GM12865 (cell line): Measurements from ENCODE around the gene RGP1.

ENCODE experiments used
- DNase-seq: peaks from one replicate; pipeline ENCODE4 v3.0.0; 2010; ENCODE audit warnings: low read depth
- H3K4me3 ChIP-seq: 2 replicates; pipeline ENCODE4 v1.5.1; 2011; ENCODE audit warnings: mild to moderate bottlenecking, low read depth, low read length, control low read depth
- CTCF ChIP-seq: IDR thresholded peaks from 2 replicates; pipeline ENCODE4 v1.5.1; 2011; ENCODE audit warnings: low read length, control low read depth, low read depth, inconsistent platforms; ENCODE audit not compliant: insufficient read depth; ENCODE audit errors: missing control alignments

RGP1 gene

GRCh38 chr9:35741740-35742139 lies 7.3 kb upstream of the RGP1 start:
- no peak overlapping the region for H3K4me3 ChIP-seq
- no peak for DNase-seq
- TF ChIP-seq CTCF: no peak

GRCh38 chr9:35743452-35743851 lies 5.6 kb upstream of the RGP1 start:
- no peak for TF ChIP-seq CTCF
- no peak for DNase-seq
- no peak overlapping the region for H3K4me3 ChIP-seq

GRCh38 chr9:35743880-35744518 lies 5.1 kb upstream of the RGP1 start:
- H3K4me3 ChIP-seq: no peak overlapping the region
- TF ChIP-seq CTCF: no peak
- no peak for DNase-seq

GRCh38 chr9:35745569-35745968 lies 3.5 kb upstream of the RGP1 start:
- H3K4me3 ChIP-seq: no peak overlapping the region
- no peak for DNase-seq
- TF ChIP-seq CTCF: no peak

GRCh38 chr9:35746583-35746982 lies 2.5 kb upstream of the RGP1 start:
- no peak for TF ChIP-seq CTCF
- peak overlapping the region; percentile 70 for H3K4me3 ChIP-seq
- DNase-seq: no peak

- peak overlapping the region; percentile 70 for H3K4me3 ChIP-seq
- TF ChIP-seq CTCF: no peak
- no peak for DNase-seq
Measured at GRCh38 chr9:35748242-35748857, 737 bp upstream of the RGP1 start.
